H9 (cell line): Measurements from ENCODE around the gene ASTN2. TPM values are rescaled to one million over a fixed set of nuclear protein-coding genes. Genes with fewer than 3 reads are reported as not detected.

Source experiments
- DNase-seq: peaks from one replicate; pipeline ENCODE4 v3.0.0-alpha.2; 2017
- H2AFZ ChIP-seq: one replicate; pipeline ENCODE4 v1.6.1; 2013; ENCODE audit warnings: mild to moderate bottlenecking, low read length, control low read depth, moderate library complexity
- H2AK5ac ChIP-seq: 2 replicates; pipeline ENCODE4 v1.6.1; 2013; ENCODE audit warnings: low read length, control low read depth, mixed read lengths; ENCODE audit not compliant: insufficient read length
- H2BK120ac ChIP-seq: one replicate; pipeline ENCODE4 v1.6.1; 2013; ENCODE audit warnings: low read depth, mild to moderate bottlenecking, low read length, control low read depth, inconsistent platforms; ENCODE audit not compliant: poor library complexity, severe bottlenecking
- H2BK12ac ChIP-seq: 2 replicates; pipeline ENCODE4 v1.6.1; 2013; ENCODE audit warnings: low read length, control low read depth, mixed read lengths, low read depth; ENCODE audit not compliant: insufficient read length
- H2BK15ac ChIP-seq: 2 replicates; pipeline ENCODE4 v1.6.1; 2013; ENCODE audit warnings: low read depth, low read length, control low read depth
- H2BK20ac ChIP-seq: one replicate; pipeline ENCODE4 v1.6.1; 2013; ENCODE audit warnings: low read depth, mild to moderate bottlenecking, low read length, control low read depth, inconsistent platforms; ENCODE audit not compliant: poor library complexity, severe bottlenecking
- H2BK5ac ChIP-seq: 2 replicates; pipeline ENCODE4 v1.6.1; 2013; ENCODE audit warnings: low read length, control low read depth, mixed read lengths; ENCODE audit not compliant: insufficient read length
- H3K14ac ChIP-seq: 2 replicates; pipeline ENCODE4 v1.6.1; 2013; ENCODE audit warnings: low read length, control low read depth; ENCODE audit not compliant: insufficient read depth
- H3K18ac ChIP-seq: 2 replicates; pipeline ENCODE4 v1.6.1; 2013; ENCODE audit warnings: low read depth, mild to moderate bottlenecking, mixed read lengths, low read length, control low read depth; ENCODE audit not compliant: insufficient read length
- H3K23ac ChIP-seq: 2 replicates; pipeline ENCODE4 v1.6.1; 2013; ENCODE audit warnings: low read length, control low read depth, mixed read lengths, low read depth; ENCODE audit not compliant: insufficient read length
- H3K23me2 ChIP-seq: 2 replicates; pipeline ENCODE4 v1.6.1; 2013; ENCODE audit warnings: low read depth, mild to moderate bottlenecking, mixed read lengths, low read length, control low read depth; ENCODE audit not compliant: insufficient read length, poor library complexity, severe bottlenecking
- H3K27ac ChIP-seq: 2 replicates; pipeline ENCODE4 v1.5.1; 2013; ENCODE audit warnings: low read length, control low read depth, mixed read lengths, low read depth; ENCODE audit not compliant: insufficient read length
- H3K27me3 ChIP-seq: 2 replicates; pipeline ENCODE4 v1.6.1; 2013; ENCODE audit warnings: low read length, control low read depth, inconsistent platforms; ENCODE audit not compliant: insufficient read depth
- H3K4ac ChIP-seq: 2 replicates; pipeline ENCODE4 v1.6.1; 2013; ENCODE audit warnings: low read depth, mild to moderate bottlenecking, control low read depth, inconsistent platforms, low read length, moderate library complexity
- H3K4me1 ChIP-seq: 2 replicates; pipeline ENCODE4 v1.6.1; 2013; ENCODE audit warnings: low read length, control low read depth, inconsistent platforms; ENCODE audit not compliant: insufficient read depth
- H3K4me2 ChIP-seq: 2 replicates; pipeline ENCODE4 v1.6.1; 2013; ENCODE audit warnings: low read length, control low read depth, mixed read lengths; ENCODE audit not compliant: insufficient read length, insufficient read depth
- H3K56ac ChIP-seq: 2 replicates; pipeline ENCODE4 v1.6.1; 2013; ENCODE audit warnings: low read depth, mild to moderate bottlenecking, mixed read lengths, low read length, control low read depth; ENCODE audit not compliant: insufficient read length
- H3K79me1 ChIP-seq: 2 replicates; pipeline ENCODE4 v1.6.1; 2013; ENCODE audit warnings: low read depth, mild to moderate bottlenecking, moderate library complexity, low read length, control low read depth, inconsistent platforms; ENCODE audit not compliant: insufficient read depth, poor library complexity, severe bottlenecking
- H3K79me2 ChIP-seq: 2 replicates; pipeline ENCODE4 v1.6.1; 2013; ENCODE audit warnings: low read length, control low read depth, inconsistent platforms; ENCODE audit not compliant: insufficient read depth
- H3K9ac ChIP-seq: 2 replicates; pipeline ENCODE4 v1.6.1; 2013; ENCODE audit warnings: low read length, control low read depth, mixed read lengths; ENCODE audit not compliant: insufficient read length; ENCODE audit errors: extremely low read depth
- H3K9me3 ChIP-seq: one replicate; pipeline ENCODE4 v1.6.1; 2013; ENCODE audit warnings: low read depth, low read length, inconsistent platforms; ENCODE audit not compliant: control insufficient read depth
- H3T11ph ChIP-seq: one replicate; pipeline ENCODE4 v1.6.1; 2013; ENCODE audit warnings: mild to moderate bottlenecking, low read length, control low read depth, inconsistent platforms
- H4K20me1 ChIP-seq: one replicate; pipeline ENCODE4 v1.6.1; 2013; ENCODE audit not compliant: control insufficient read depth, insufficient read length, insufficient read depth
- H4K5ac ChIP-seq: 2 replicates; pipeline ENCODE4 v1.6.1; 2013; ENCODE audit warnings: low read depth, mild to moderate bottlenecking, mixed read lengths, low read length, control low read depth; ENCODE audit not compliant: insufficient read length
- H4K8ac ChIP-seq: replicated peaks from 2 replicates; pipeline ENCODE4 v1.6.1; 2013; ENCODE audit warnings: low read length, control low read depth, mixed read lengths, low read depth; ENCODE audit not compliant: insufficient read length
- H4K91ac ChIP-seq: 2 replicates; pipeline ENCODE4 v1.6.1; 2013; ENCODE audit warnings: low read depth, mild to moderate bottlenecking, moderate library complexity, mixed read lengths, low read length, control low read depth; ENCODE audit not compliant: insufficient read length
- H3K27ac Mint-ChIP-seq, 3 experiments: 2 replicates in 2 of 3; 3 replicates in 1 of 3; pipeline ENCODE4 v1.8.0; 2020 to 2021; ENCODE audit warnings: mixed read lengths in 3 of 3, mild to moderate bottlenecking in 1 of 3, moderate library complexity in 1 of 3
- H3K27me3 Mint-ChIP-seq: 2 replicates; pipeline ENCODE4 v1.8.0; 2021; ENCODE audit warnings: low read depth, mild to moderate bottlenecking, moderate library complexity, mixed read lengths
- H3K36me3 Mint-ChIP-seq, 3 experiments: 2 replicates in 2 of 3; 3 replicates in 1 of 3; pipeline ENCODE4 v1.8.0; 2020 to 2021; ENCODE audit warnings: low read depth in 3 of 3, mixed read lengths in 3 of 3; ENCODE audit not compliant: insufficient read depth in 1 of 3
- H3K4me1 Mint-ChIP-seq, 2 experiments: 2 replicates each; pipeline ENCODE4 v1.8.0; 2020; ENCODE audit warnings: mixed read lengths in 2 of 2
- H3K4me3 Mint-ChIP-seq, 2 experiments: 2 replicates in 1 of 2; 3 replicates in 1 of 2; pipeline ENCODE4 v1.8.0; 2020 to 2021; ENCODE audit warnings: mild to moderate bottlenecking in 2 of 2, mixed read lengths in 2 of 2, moderate library complexity in 1 of 2
- H3K9me3 Mint-ChIP-seq, 2 experiments: 2 replicates in 1 of 2; 3 replicates in 1 of 2; pipeline ENCODE4 v1.8.0; 2020; ENCODE audit warnings: mild to moderate bottlenecking in 2 of 2, mixed read lengths in 2 of 2, moderate library complexity in 1 of 2
- CTCF ChIP-seq: fragments of 200-600 bp; sonication (generic); conservative IDR thresholded peaks from 3 replicates; pipeline ENCODE4 v1.8.0; 2021; ENCODE audit warnings: antibody characterized with exemption, mild to moderate bottlenecking
- WGBS: extraction: QIAGEN DNeasy Blood & Tissue Kit; methylation state at CpG from one replicate; pipeline ENCODE4 v1.1.7; 2013; ENCODE audit warnings: missing lambda C conversion rate, low lambda C conversion rate, mixed read lengths; ENCODE audit not compliant: insufficient read length; ENCODE audit errors: extremely low coverage; 5-methylcytosine and 5-hydroxymethylcytosine counted together
- total RNA-seq: library from RNA; stranded (reverse); gene quantifications from 2 replicates; pipeline ENCODE4 v1.2.1, GENCODE V29; 2021

ASTN2 gene
- total RNA-seq, 1 experiment from 2014 or later = 9.7 TPM

DNA sequence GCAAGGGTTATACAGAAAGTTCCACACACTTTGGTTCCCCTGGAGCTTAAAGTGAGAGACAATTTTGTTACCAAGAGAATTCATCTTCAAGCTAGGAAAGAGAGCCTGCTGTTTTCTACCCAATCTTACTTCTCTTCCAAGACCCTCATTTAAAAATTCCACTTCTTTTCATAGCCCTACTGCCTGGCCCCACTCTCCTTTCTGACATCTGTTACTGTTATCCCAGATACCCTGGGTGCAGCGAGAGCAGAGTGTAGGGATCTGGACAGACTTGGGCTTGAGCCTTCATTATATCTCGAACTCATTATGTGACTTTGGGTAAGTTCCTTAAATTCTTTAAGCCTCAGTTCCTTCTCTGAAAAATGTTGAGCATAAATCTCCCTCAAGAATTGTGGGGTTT, 263.1 kb downstream of the ASTN2 start:
- WGBS = no CpG with 5 or more reads among the region's 2 CpGs
- H2BK12ac ChIP-seq = no peak overlapping the region
- H3K79me2 ChIP-seq = no peaks in the 10 kb centered on the region
- no peak overlapping the region for H3K23ac ChIP-seq
- no peak for TF ChIP-seq CTCF
- H3K9me3 Mint-ChIP-seq = no peaks in the 10 kb centered on the region
- H2BK20ac ChIP-seq = no peak overlapping the region
- no peak overlapping the region for H3K27ac Mint-ChIP-seq
- no peak overlapping the region for H4K5ac ChIP-seq
- no peaks in the 10 kb centered on the region for H3K79me1 ChIP-seq
- H2AFZ ChIP-seq = no peak overlapping the region
- H3K4ac ChIP-seq = no peak overlapping the region
- H3K4me1 Mint-ChIP-seq = no peaks in the 10 kb centered on the region
- H4K8ac ChIP-seq = no peak overlapping the region
- H4K91ac ChIP-seq = no peak overlapping the region
- no peaks in the 10 kb centered on the region for H3K4me1 ChIP-seq
- H2BK5ac ChIP-seq = no peak overlapping the region
- H3K27ac ChIP-seq = no peak overlapping the region
- H3K14ac ChIP-seq = no peak overlapping the region
- H2BK15ac ChIP-seq = no peak overlapping the region
- no peaks in the 10 kb centered on the region for H3K9me3 ChIP-seq
- H3T11ph ChIP-seq = no peak overlapping the region
- no peak for DNase-seq
- no peak overlapping the region for H3K9ac ChIP-seq
- H3K4me2 ChIP-seq = no peak overlapping the region
- no peaks in the 10 kb centered on the region for H4K20me1 ChIP-seq
- no peak overlapping the region for H3K56ac ChIP-seq
- H3K27me3 Mint-ChIP-seq = no peaks in the 10 kb centered on the region
- no peak overlapping the region for H3K4me3 Mint-ChIP-seq
- H2AK5ac ChIP-seq = no peak overlapping the region
- no peaks in the 10 kb centered on the region for H3K23me2 ChIP-seq
- H3K27me3 ChIP-seq = no peaks in the 10 kb centered on the region
- no peak overlapping the region for H2BK120ac ChIP-seq
- H3K18ac ChIP-seq = no peak overlapping the region
- no peaks in the 10 kb centered on the region for H3K36me3 Mint-ChIP-seq
